ENCODE results near the gene C10orf95.

- TF ChIP-seq POLR2AphosphoS5 (IDR thresholded peaks at IDR 0.05), result peak; percentile 83 to 88 (median 85)
- TF ChIP-seq CTCF (IDR thresholded peaks at IDR 0.05 in 8 of 11, conservative IDR thresholded peaks at IDR 0.05 in 3 of 11), result peak in 4 of 11 experiments; percentile 15 to 26 (median 16)
Observed at GRCh38 chr10:102420714-102421506, 30.4 kb downstream of the C10orf95 start, which contains the start of gene FBXL15.

Data from spleen (tissue), 7 donors.